PC-9 (cell line): Measurements from ENCODE around the gene RHBDL1. TPM values are rescaled to one million over a fixed set of nuclear protein-coding genes. Genes with fewer than 3 reads are reported as not detected.
A peak's percentile ranks its signal among the peaks of the same experiment; 100 is the strongest.

Experiments used
- BruUV-seq: library from RNA; stranded (reverse); fragments of 400-500 nt; replicated peaks from 2 replicates; lab custom pipeline; 2021; lab: Mats Ljungman, UMichigan
- CTCF ChIA-PET: fragments of 300-600 bp; sonication (Branson Sonifier 250); formaldehyde crosslinking; loops from one replicate; lab custom pipeline; 2022; ENCODE audit warnings: antibody characterized with exemption; lab: Charles Lee
- POLR2A ChIA-PET: fragments of 300-600 bp; sonication (Branson Sonifier 250); formaldehyde crosslinking; loops from one replicate; lab custom pipeline; 2022; ENCODE audit warnings: antibody characterized with exemption; ENCODE audit not compliant: unreplicated experiment; lab: Charles Lee
- DNase-seq, 2 experiments: peaks; one replicate each; pipeline versions ENCODE4 v3.0.0 to v3.0.0-alpha.2; 2015 to 2022; ENCODE audit warnings: mixed read lengths in 1 of 2
- H2AFZ ChIP-seq: fragments of 200-600 bp; sonication (generic); 2 replicates; pipeline ENCODE4 v1.8.1; 2017; ENCODE audit warnings: antibody characterized with exemption
- H3F3A ChIP-seq: fragments of 200-600 bp; sonication (generic); 2 replicates; pipeline ENCODE4 v1.8.1; 2017; ENCODE audit warnings: antibody characterized with exemption, mild to moderate bottlenecking, low read depth; ENCODE audit not compliant: insufficient read depth
- H3K27ac ChIP-seq: fragments of 200-600 bp; sonication (generic); 2 replicates; pipeline ENCODE4 v1.6.1; 2016; ENCODE audit warnings: mixed run types
- H3K27me3 ChIP-seq: fragments of 200-600 bp; sonication (generic); 2 replicates; pipeline ENCODE4 v1.6.1; 2016; ENCODE audit warnings: low read depth, mixed run types; ENCODE audit not compliant: insufficient read depth
- H3K36me3 ChIP-seq: fragments of 200-600 bp; sonication (generic); 2 replicates; pipeline ENCODE4 v1.6.1; 2016; ENCODE audit warnings: low read depth, mixed run types
- H3K4me1 ChIP-seq: fragments of 200-600 bp; sonication (generic); replicated peaks from 2 replicates; pipeline ENCODE4 v1.6.1; 2016; ENCODE audit warnings: mixed run types; ENCODE audit not compliant: insufficient read depth
- H3K4me2 ChIP-seq: fragments of 200-600 bp; sonication (generic); 2 replicates; pipeline ENCODE4 v1.6.1; 2017; ENCODE audit warnings: mixed run types
- H3K4me3 ChIP-seq: fragments of 200-600 bp; sonication (generic); 2 replicates; pipeline ENCODE4 v1.6.1; 2016; ENCODE audit warnings: mixed run types
- H3K79me2 ChIP-seq: fragments of 200-600 bp; sonication (generic); 2 replicates; pipeline ENCODE4 v1.6.1; 2017; ENCODE audit warnings: low read depth, mixed run types
- H3K9me2 ChIP-seq: fragments of 200-600 bp; sonication (generic); 2 replicates; pipeline ENCODE4 v1.8.1; 2017; ENCODE audit warnings: mild to moderate bottlenecking; ENCODE audit not compliant: insufficient read depth
- H3K9me3 ChIP-seq: fragments of 200-600 bp; sonication (generic); 2 replicates; pipeline ENCODE4 v1.8.1; 2016; ENCODE audit warnings: low read depth; ENCODE audit not compliant: insufficient read depth
- H4K20me1 ChIP-seq: fragments of 200-600 bp; sonication (generic); 2 replicates; pipeline ENCODE4 v1.8.1; 2017; ENCODE audit not compliant: insufficient read depth
- EZH2 ChIP-seq: fragments of 200-600 bp; sonication (generic); IDR thresholded peaks from 2 replicates; pipeline ENCODE4 v1.8.0; 2017; ENCODE audit warnings: antibody characterized with exemption, low read depth
- intact Hi-C: fragments of 100-400 bp; cut with micrococcal nuclease; formaldehyde crosslinking; loops from one replicate; pipeline ENCODE4 v1.10.0; 2022; ENCODE audit not compliant: unreplicated experiment
- total RNA-seq: library from RNA; stranded (reverse); gene quantifications from 2 replicates; pipeline ENCODE4 v1.2.3, GENCODE V29; 2021
- TF ChIP-seq, protein P1 (sequence below): fragments of 200-600 bp; sonication (generic); conservative IDR thresholded peaks from 2 replicates; pipeline ENCODE4 v1.6.1; 2017; ENCODE audit warnings: mixed run types, antibody characterized with exemption, mild to moderate bottlenecking, moderate library complexity

Gene RHBDL1
- total RNA-seq, 1 experiment from 2014 or later = 18.1 TPM

DNA sequence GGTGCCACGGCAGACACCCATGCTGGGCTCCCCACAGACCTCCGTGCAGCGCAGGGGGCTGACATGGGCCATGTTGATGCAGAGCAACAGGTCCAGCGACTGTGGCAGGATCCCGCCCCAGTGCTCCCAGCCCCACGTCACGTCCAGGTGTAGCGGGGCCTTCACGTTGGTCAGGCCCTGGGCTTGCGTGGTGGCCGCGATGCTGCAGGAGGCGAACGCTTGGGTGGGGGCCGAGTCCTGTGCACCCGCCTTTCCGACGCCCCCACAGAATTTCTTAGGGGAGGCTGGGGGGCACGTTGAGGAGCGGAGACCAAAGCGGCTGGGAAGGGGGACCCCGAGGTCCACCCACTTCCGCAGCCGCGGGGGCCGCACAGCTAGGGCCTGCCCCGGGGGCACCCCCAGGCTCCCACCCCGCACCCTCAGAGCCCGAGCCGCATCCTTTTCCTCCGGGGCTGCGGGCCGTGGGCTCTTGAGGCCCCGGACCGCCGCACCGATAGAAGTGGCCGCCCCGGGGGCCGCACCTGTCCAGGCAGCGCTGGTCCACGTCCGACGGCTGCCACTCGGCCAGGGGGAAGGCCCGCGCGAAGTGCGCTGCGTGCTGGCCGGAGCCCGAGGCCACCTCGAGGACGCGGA, 39.8 kb upstream of the RHBDL1 start:
- Histone ChIP-seq H3K9me3 (no peaks in the 10 kb centered on the region), H3K27me3 (no peaks in the 10 kb centered on the region), H2AFZ (peak overlapping the region; percentile 90), H3K27ac (peak overlapping the region; percentile 80; the same call in 1 of the 2 replicates), H3K9me2 (no peaks in the 10 kb centered on the region), H3K4me2 (peak overlapping the region; percentile 90), H3K79me2 (peaks cover 19% of the 10 kb centered on the region), H3F3A (peaks cover 16% of the 10 kb centered on the region), H3K4me3 (peak overlapping the region; percentile 80), H3K4me1 (peaks cover 17% of the 10 kb centered on the region; the same call in 1 of the 2 replicates), H3K36me3 (no peaks in the 10 kb centered on the region), H4K20me1 (no peaks in the 10 kb centered on the region)
- ChIA-PET POLR2A (interaction anchor here (0.6 to 0.7 kb wide), 5 partner anchors 85 to 413 kb away, joined by 3 to 9 read pairs (median 4); no protein-coding TSS in a partner anchor), CTCF (no interaction called here)
- intact Hi-C loops = loop anchor here (2.0 kb wide), 1 partner anchor 43 kb away; no protein-coding TSS in a partner anchor
- no TSS peak for BruUV-seq
- TF ChIP-seq EZH2 = no peak
- TF ChIP-seq, protein P1, sequence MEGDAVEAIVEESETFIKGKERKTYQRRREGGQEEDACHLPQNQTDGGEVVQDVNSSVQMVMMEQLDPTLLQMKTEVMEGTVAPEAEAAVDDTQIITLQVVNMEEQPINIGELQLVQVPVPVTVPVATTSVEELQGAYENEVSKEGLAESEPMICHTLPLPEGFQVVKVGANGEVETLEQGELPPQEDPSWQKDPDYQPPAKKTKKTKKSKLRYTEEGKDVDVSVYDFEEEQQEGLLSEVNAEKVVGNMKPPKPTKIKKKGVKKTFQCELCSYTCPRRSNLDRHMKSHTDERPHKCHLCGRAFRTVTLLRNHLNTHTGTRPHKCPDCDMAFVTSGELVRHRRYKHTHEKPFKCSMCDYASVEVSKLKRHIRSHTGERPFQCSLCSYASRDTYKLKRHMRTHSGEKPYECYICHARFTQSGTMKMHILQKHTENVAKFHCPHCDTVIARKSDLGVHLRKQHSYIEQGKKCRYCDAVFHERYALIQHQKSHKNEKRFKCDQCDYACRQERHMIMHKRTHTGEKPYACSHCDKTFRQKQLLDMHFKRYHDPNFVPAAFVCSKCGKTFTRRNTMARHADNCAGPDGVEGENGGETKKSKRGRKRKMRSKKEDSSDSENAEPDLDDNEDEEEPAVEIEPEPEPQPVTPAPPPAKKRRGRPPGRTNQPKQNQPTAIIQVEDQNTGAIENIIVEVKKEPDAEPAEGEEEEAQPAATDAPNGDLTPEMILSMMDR = no peak
- DNase-seq = no peak

DNA sequence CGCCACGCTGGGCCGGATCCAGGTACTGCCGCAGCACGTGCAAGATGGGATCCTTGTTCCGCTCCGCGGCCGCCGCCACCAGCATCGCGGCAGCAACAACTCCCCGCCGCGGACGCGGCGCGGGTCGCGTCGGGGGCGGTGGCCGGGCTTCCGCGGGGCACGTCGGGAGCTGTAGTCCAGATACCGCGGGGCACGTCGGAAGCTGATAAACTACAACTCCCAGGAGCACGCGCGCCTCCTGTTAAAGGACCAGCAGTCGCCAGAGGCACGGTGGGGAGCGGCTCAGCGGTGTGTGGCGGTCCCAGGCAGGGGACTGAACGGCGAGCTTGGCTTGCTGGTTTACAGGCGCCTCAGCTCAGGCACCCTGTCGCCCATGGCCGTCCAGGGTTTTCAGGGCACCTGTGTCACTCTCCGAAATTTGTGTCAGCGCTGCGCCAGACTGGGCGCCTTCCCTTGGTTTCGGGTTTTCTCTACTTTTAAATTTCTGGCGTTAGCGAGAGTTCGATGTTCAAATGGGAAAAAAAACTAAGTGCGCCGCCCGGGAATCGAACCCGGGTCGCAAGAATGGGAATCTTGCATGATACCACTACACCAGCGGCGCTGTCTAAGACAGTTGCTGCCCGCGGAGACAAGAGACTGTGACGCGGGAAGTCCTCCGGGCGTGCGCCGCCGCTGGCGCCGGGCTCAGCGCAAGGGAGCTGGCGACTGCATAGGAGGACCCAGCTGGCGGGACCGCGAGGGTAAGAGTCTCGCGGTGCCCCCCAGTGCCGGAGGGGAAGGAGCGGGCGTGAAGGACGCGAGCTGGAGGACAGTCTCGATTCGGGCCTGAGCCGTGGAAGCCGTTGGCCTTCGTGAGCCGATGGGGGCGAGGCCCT, 39.0 kb upstream of the RHBDL1 start, which contains the start of gene METTL26:
TSS of gene METTL26 (minus strand) at position 100 of the 875 bp plus-strand sequence. CDS start at position 85, 15 bp downstream.
- Histone ChIP-seq H3K27me3 (no peaks in the 10 kb centered on the region), H3K27ac (peak within 1 kb of the TSS; percentile 80), H3K4me3 (peak within 1 kb of the TSS; percentile 80), H3F3A (peaks cover 16% of the 10 kb centered on the region), H3K36me3 (no peaks in the 10 kb centered on the region), H3K9me3 (no peaks in the 10 kb centered on the region), H3K4me1 (peaks cover 11% of the 10 kb centered on the region; the same call in 1 of the 2 replicates), H4K20me1 (no peaks in the 10 kb centered on the region), H3K79me2 (peaks cover 19% of the 10 kb centered on the region), H2AFZ (peak within 1 kb of the TSS; percentile 91), H3K4me2 (peak within 1 kb of the TSS; percentile 90), H3K9me2 (no peaks in the 10 kb centered on the region)
- CTCF ChIA-PET = interaction anchor here (0.9 kb wide), 1 partner anchor 43 kb away, joined by 4 read pairs; no protein-coding TSS in a partner anchor
- intact Hi-C loops = loop anchor here (2.0 kb wide), 1 partner anchor 44 kb away; no protein-coding TSS in a partner anchor
- TF ChIP-seq EZH2 = no peak
- TF ChIP-seq, protein P1 = no peak
- BruUV-seq = no TSS peak
- peak; percentile 85 to 94 for DNase-seq
- POLR2A ChIA-PET = interaction anchor here (0.6 to 0.7 kb wide), 9 partner anchors 84 to 1519 kb away, joined by 3 to 17 read pairs (median 6); partner anchors contain the start of gene TRAF7
